ENCODE results near the gene ZBTB2.
"Not testable (repeated sequence)": the region's sequence is repeated elsewhere in the genome, so short reads cannot be mapped to it uniquely, and the experiment has no call there.

ZBTB2 gene

GRCh38 chr6:151349651-151350270, 41.6 kb downstream of the ZBTB2 start:
- Histone ChIP-seq H3K27ac (no peak overlapping the region), H3K4me3 (no peak overlapping the region)
- no peak for TF ChIP-seq CTCF (IDR thresholded peaks at IDR 0.05)
- no peak for DNase-seq (ENCODE audit: low spot score)

DNA sequence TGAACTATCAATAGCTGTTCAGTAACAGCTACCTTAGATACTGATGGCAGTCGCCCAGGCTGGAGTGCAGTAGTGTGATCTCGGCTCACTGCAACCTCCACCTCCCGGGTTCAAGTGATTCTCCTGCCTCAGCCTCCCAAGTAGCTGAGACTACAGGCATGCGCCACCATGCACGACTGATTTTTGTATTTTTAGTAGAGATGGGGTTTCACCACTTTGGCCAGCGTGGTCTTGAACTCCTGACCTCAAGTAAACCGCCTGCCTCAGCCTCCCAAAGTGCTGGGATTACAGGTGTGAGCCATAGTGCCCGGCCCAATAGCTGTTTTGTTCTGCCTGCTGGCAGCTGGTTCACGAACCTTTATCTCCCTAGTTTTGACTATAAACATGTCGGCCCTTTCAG, 48.6 kb downstream of the ZBTB2 start:
- H3K27ac ChIP-seq: not testable (repeated sequence)

DNA sequence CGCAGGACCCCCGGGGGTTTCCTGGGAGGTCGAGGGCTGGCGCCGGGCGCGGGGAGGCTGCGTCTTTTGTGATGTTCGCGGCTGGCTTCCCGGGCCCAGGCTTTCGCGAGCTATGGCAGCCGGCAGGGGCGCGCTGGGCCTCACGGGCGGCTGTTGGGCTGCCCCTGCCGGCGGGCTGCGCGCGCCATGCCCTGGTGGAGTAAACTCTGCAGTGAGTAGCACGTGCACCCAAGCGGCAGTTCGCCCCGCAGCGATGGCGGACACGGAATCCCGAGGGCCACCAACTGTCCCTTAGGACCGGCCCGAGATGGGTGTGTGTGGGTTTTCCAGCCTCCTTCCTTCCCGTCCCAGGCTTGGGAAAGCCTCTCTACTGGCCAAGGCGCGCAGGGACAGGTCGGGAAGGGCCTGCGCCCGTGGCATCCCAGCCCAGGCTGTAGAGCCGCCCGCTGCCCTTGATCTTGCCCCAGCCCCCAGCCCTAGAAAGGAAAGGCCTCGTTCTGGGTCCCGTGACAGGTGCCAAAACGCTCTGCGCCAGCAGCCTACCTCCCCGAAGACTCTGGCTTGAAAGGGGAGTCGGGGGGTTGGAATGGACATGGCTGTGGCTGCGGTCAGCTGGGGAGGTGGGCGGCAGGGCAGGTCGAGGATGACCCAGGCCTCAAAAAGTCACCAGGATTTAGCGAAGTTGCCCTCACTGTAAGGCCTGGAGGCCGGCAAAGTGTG, 49.7 kb downstream of the ZBTB2 start:
- no peak for DNase-seq (ENCODE audit: low spot score)
- Histone ChIP-seq H3K4me3 (no peak overlapping the region), H3K27ac (no peak overlapping the region)
- TF ChIP-seq CTCF (IDR thresholded peaks at IDR 0.05): no peak

More for the DNA sequence above, 48.6 kb downstream of the ZBTB2 start:
- H3K4me3 ChIP-seq; DNase-seq (ENCODE audit: low spot score): not testable (repeated sequence)

- DNase-seq (ENCODE audit: low spot score): no peak
- H3K27ac ChIP-seq: no peak overlapping the region
- H3K4me3 ChIP-seq: no peak overlapping the region
- no peak for TF ChIP-seq CTCF (IDR thresholded peaks at IDR 0.05)
Observed at GRCh38 chr6:151340219-151340978, 51.0 kb downstream of the ZBTB2 start.

DNA sequence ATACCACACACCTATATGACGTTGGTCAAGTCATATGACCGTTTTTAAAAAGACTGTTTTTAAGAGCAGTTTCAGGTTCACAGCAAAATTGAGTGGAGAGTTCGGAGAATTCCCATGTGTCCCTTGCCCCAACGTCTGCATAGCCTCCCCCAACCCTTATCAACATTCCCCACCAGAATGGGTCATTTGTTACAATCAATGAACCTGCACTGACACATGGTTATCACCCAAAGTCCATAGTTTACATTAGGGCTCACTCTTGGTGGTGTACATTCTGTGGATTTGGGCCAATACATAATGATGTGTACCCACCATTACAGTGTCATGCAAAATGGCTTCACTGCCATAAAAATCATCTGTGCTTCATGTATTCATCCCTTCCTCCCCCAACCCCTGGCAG, 52.0 kb downstream of the ZBTB2 start:
- no peak for DNase-seq (ENCODE audit: low spot score)
- Histone ChIP-seq H3K27ac (no peak overlapping the region), H3K4me3 (no peak overlapping the region)
- no peak for TF ChIP-seq CTCF (IDR thresholded peaks at IDR 0.05)

- Histone ChIP-seq H3K4me3 (no peak overlapping the region), H3K27ac (no peak overlapping the region)
- DNase-seq (ENCODE audit: low spot score): no peak
- TF ChIP-seq CTCF (IDR thresholded peaks at IDR 0.05): no peak
Observed at GRCh38 chr6:151338651-151339200, 52.6 kb downstream of the ZBTB2 start.

GRCh38 chr6:151335930-151336329, 55.4 kb downstream of the ZBTB2 start:
- Histone ChIP-seq H3K27ac (no peak overlapping the region), H3K4me3 (no peak overlapping the region)
- DNase-seq (ENCODE audit: low spot score): no peak
- no peak for TF ChIP-seq CTCF (IDR thresholded peaks at IDR 0.05)

Data from coronary artery (tissue), 2 donors.